PC-3 (cell line): ENCODE measurements around the gene EGFL7. TPM values are rescaled to one million over a fixed set of nuclear protein-coding genes. Genes with fewer than 3 reads are reported as not detected.

Experiments
- ATAC-seq: fragments of 200-7000 bp; cut with Tn5 transposase; 2 replicates; pipeline ENCODE4 v1.9.1; 2020; ENCODE audit warnings: mild to moderate bottlenecking, moderate library complexity
- BruUV-seq: library from RNA; stranded (reverse); fragments of 400-500 nt; replicated peaks from 2 replicates; lab custom pipeline; 2021; lab: Mats Ljungman, UMichigan
- CTCF ChIA-PET: fragments of 300-600 bp; sonication (Branson Sonifier 250); formaldehyde crosslinking; loops from one replicate; lab custom pipeline; 2022; ENCODE audit warnings: antibody characterized with exemption; lab: Charles Lee
- POLR2A ChIA-PET: fragments of 300-600 bp; sonication (Branson Sonifier 250); formaldehyde crosslinking; loops from one replicate; lab custom pipeline; 2022; ENCODE audit warnings: antibody characterized with exemption; ENCODE audit not compliant: unreplicated experiment; lab: Charles Lee
- DNase-seq: peaks from one replicate; pipeline ENCODE4 v3.0.0-alpha.2; 2015
- H2AFZ ChIP-seq: fragments of 300-600 bp; sonication (generic); 2 replicates; pipeline ENCODE4 v1.6.0; 2016; ENCODE audit warnings: antibody characterized with exemption, low read length
- H3F3A ChIP-seq: fragments of 300-600 bp; sonication (generic); one replicate; pipeline ENCODE4 v1.6.0; 2017; ENCODE audit warnings: antibody characterized with exemption, low read length, control low read depth, mild to moderate bottlenecking; ENCODE audit not compliant: unreplicated experiment
- H3K27ac ChIP-seq: fragments of 300-600 bp; sonication (generic); 2 replicates; pipeline ENCODE4 v1.5.1; 2016; ENCODE audit warnings: mild to moderate bottlenecking, low read length
- H3K27me3 ChIP-seq: fragments of 300-600 bp; sonication (generic); 2 replicates; pipeline ENCODE4 v1.6.1; 2016; ENCODE audit warnings: low read length, mixed read lengths
- H3K36me3 ChIP-seq: fragments of 300-600 bp; sonication (generic); 2 replicates; pipeline ENCODE4 v1.6.1; 2016; ENCODE audit warnings: low read depth, mixed run types, low read length, mixed read lengths
- H3K4me1 ChIP-seq: fragments of 300-600 bp; sonication (generic); 2 replicates; pipeline ENCODE4 v1.5.1; 2016; ENCODE audit warnings: low read length; ENCODE audit not compliant: insufficient read depth
- H3K4me2 ChIP-seq: fragments of 300-600 bp; sonication (generic); 2 replicates; pipeline ENCODE4 v1.6.0; 2016; ENCODE audit warnings: low read length
- H3K4me3 ChIP-seq: fragments of 300-600 bp; sonication (generic); 2 replicates; pipeline ENCODE4 v1.5.1; 2016; ENCODE audit warnings: mild to moderate bottlenecking, low read length, mixed read lengths
- H3K79me2 ChIP-seq: fragments of 300-600 bp; sonication (generic); 2 replicates; pipeline ENCODE4 v1.6.1; 2017; ENCODE audit warnings: low read length, mixed read lengths
- H3K9ac ChIP-seq: fragments of 300-600 bp; sonication (generic); 2 replicates; pipeline ENCODE4 v1.6.0; 2016; ENCODE audit warnings: mild to moderate bottlenecking, low read length
- H3K9me2 ChIP-seq: fragments of 300-600 bp; sonication (generic); replicated peaks from 2 replicates; pipeline ENCODE4 v1.6.1; 2016; ENCODE audit warnings: mixed run types, low read length, mixed read lengths
- H3K9me3 ChIP-seq: fragments of 300-600 bp; sonication (generic); 2 replicates; pipeline ENCODE4 v1.6.1; 2016; ENCODE audit warnings: low read length, mixed read lengths
- H4K20me1 ChIP-seq: fragments of 300-600 bp; sonication (generic); 2 replicates; pipeline ENCODE4 v1.6.1; 2016; ENCODE audit warnings: low read length, mixed read lengths
- CTCF ChIP-seq: fragments of 300-600 bp; sonication (generic); conservative IDR thresholded peaks from 2 replicates; pipeline ENCODE4 v1.5.1; 2017; ENCODE audit warnings: antibody characterized with exemption, low read depth, mild to moderate bottlenecking, low read length
- EZH2 ChIP-seq: fragments of 300-600 bp; sonication (generic); IDR thresholded peaks from one replicate; pipeline ENCODE4 v1.6.1; 2017; ENCODE audit warnings: antibody characterized with exemption, mild to moderate bottlenecking, low read length; ENCODE audit not compliant: unreplicated experiment
- EZH2phosphoT487 ChIP-seq: fragments of 300-600 bp; sonication (generic); IDR thresholded peaks from 2 replicates; pipeline ENCODE4 v1.6.1; 2018; ENCODE audit warnings: mild to moderate bottlenecking, antibody characterized with exemption, low read length, borderline replicate concordance
- intact Hi-C: fragments of 100-400 bp; cut with micrococcal nuclease; formaldehyde crosslinking; loops from 2 replicates; pipeline ENCODE4 v1.9.0; 2023
- total RNA-seq: library from RNA; depleted of rRNA; stranded (reverse); fragments of >200 nt; gene quantifications from 2 replicates; pipeline ENCODE4 v1.2.3, GENCODE V29; 2014

EGFL7 gene
- total RNA-seq, 1 experiment from 2014 or later = 23.1 TPM

GRCh38 chr9:136676920-136677686, 14.4 kb downstream of the EGFL7 start:
- Histone ChIP-seq H3K79me2 (peaks cover 9% of the 10 kb centered on the region; the same call in 1 of the 2 replicates), H3K36me3 (no peaks in the 10 kb centered on the region), H3K4me1 (no peaks in the 10 kb centered on the region), H3K27ac (no peak overlapping the region), H3K9me3 (no peaks in the 10 kb centered on the region), H2AFZ (no peak overlapping the region), H3K27me3 (no peaks in the 10 kb centered on the region), H3K4me2 (no peak overlapping the region), H3K9ac (no peak overlapping the region), H3K4me3 (no peak overlapping the region), H4K20me1 (no peaks in the 10 kb centered on the region), H3K9me2 (no peaks in the 10 kb centered on the region), H3F3A (no peaks in the 10 kb centered on the region)
- POLR2A ChIA-PET = no interaction called here
- no peak for DNase-seq
- TF ChIP-seq CTCF (no peak), EZH2 (no peak), EZH2phosphoT487 (no peak)
- ATAC-seq = no peak
- CTCF ChIA-PET = no interaction called here
- BruUV-seq = no TSS peak
- intact Hi-C loops = no loop called here

- Histone ChIP-seq H3K4me2 (no peak overlapping the region), H3K27ac (no peak overlapping the region)
Measured at GRCh38 chr9:136678034-136678433, 15.3 kb downstream of the EGFL7 start.

More at GRCh38 chr9:136678034-136678433, 15.3 kb downstream of the EGFL7 start:
- CTCF ChIA-PET = no interaction called here
- no peaks in the 10 kb centered on the region for H3K4me1 ChIP-seq
- no peaks in the 10 kb centered on the region for H3F3A ChIP-seq
- H4K20me1 ChIP-seq = no peaks in the 10 kb centered on the region
- TF ChIP-seq CTCF (no peak), EZH2 (no peak), EZH2phosphoT487 (no peak)
- H3K36me3 ChIP-seq = no peaks in the 10 kb centered on the region
- DNase-seq = no peak
- no peaks in the 10 kb centered on the region for H3K27me3 ChIP-seq
- BruUV-seq = no TSS peak
- no peaks in the 10 kb centered on the region for H3K9me2 ChIP-seq
- H3K4me3 ChIP-seq = no peak overlapping the region
- no peak overlapping the region for H3K9ac ChIP-seq
- no peak overlapping the region for H2AFZ ChIP-seq
- intact Hi-C loops = no loop called here
- POLR2A ChIA-PET = no interaction called here
- H3K9me3 ChIP-seq = no peaks in the 10 kb centered on the region
- ATAC-seq = no peak
- H3K79me2 ChIP-seq = peaks cover 12% of the 10 kb centered on the region; the same call in 1 of the 2 replicates
